GM12865 (cell line): ENCODE measurements around the gene C2orf74.
A peak's percentile ranks its signal among the peaks of the same experiment; 100 is the strongest.

Source experiments
- DNase-seq: peaks from one replicate; pipeline ENCODE4 v3.0.0; 2010; ENCODE audit warnings: low read depth
- H3K4me3 ChIP-seq: 2 replicates; pipeline ENCODE4 v1.5.1; 2011; ENCODE audit warnings: mild to moderate bottlenecking, low read depth, low read length, control low read depth
- CTCF ChIP-seq: IDR thresholded peaks from 2 replicates; pipeline ENCODE4 v1.5.1; 2011; ENCODE audit warnings: low read length, control low read depth, low read depth, inconsistent platforms; ENCODE audit not compliant: insufficient read depth; ENCODE audit errors: missing control alignments

Gene C2orf74

GRCh38 chr2:61167579-61167978 lies 5.6 kb downstream of the C2orf74 start:
- no peak for DNase-seq
- no peak for TF ChIP-seq CTCF
- H3K4me3 ChIP-seq = no peak overlapping the region

GRCh38 chr2:61172671-61173070 lies 10.7 kb downstream of the C2orf74 start:
- no peak for TF ChIP-seq CTCF
- no peak for DNase-seq
- no peak overlapping the region for H3K4me3 ChIP-seq

- TF ChIP-seq CTCF = no peak
- H3K4me3 ChIP-seq = no peak overlapping the region
- no peak for DNase-seq
Observed at GRCh38 chr2:61173116-61173515, 11.1 kb downstream of the C2orf74 start.

- no peak for TF ChIP-seq CTCF
- no peak overlapping the region for H3K4me3 ChIP-seq
- DNase-seq = no peak
Observed at GRCh38 chr2:61175036-61175435, 13.0 kb downstream of the C2orf74 start.

GRCh38 chr2:61176755-61177726 lies 15.1 kb downstream of the C2orf74 start:
- TF ChIP-seq CTCF = no peak
- peak overlapping the region; percentile 81 for H3K4me3 ChIP-seq
- peak; percentile 96 for DNase-seq

GRCh38 chr2:61177727-61178549 lies 15.9 kb downstream of the C2orf74 start:
- H3K4me3 ChIP-seq = peak overlapping the region; percentile 81
- TF ChIP-seq CTCF = no peak
- DNase-seq = peak; percentile 57
